HepG2 (cell line): ENCODE results near the gene SPPL3. TPM values are rescaled to one million over a fixed set of nuclear protein-coding genes. Genes with fewer than 3 reads are reported as not detected.

Experiments used
- CBFB ChIP-seq: sonication (generic); formaldehyde crosslinking; IDR thresholded peaks from 2 replicates; pipeline ENCODE4 v1.4.0; 2020; ENCODE audit warnings: missing genetic modification reagents
- SAP130 ChIP-seq: IDR thresholded peaks from 2 replicates; pipeline ENCODE4 v1.6.1; 2016; ENCODE audit warnings: low read depth
- SUZ12 ChIP-seq: fragments of 150-350 bp; IDR thresholded peaks from 2 replicates; pipeline ENCODE4 v1.6.1; 2014; ENCODE audit warnings: low read depth, low read length
- ZNF138 ChIP-seq: sonication (generic); formaldehyde crosslinking; IDR thresholded peaks from 2 replicates; pipeline ENCODE4 v1.5.0; 2020; ENCODE audit warnings: mild to moderate bottlenecking, low read depth, missing genetic modification reagents
- ZNF180 ChIP-seq: sonication (generic); formaldehyde crosslinking; IDR thresholded peaks from 2 replicates; pipeline ENCODE4 v1.4.0; 2020; ENCODE audit warnings: low read depth, missing genetic modification reagents, borderline replicate concordance
- ZNF256 ChIP-seq: sonication (generic); formaldehyde crosslinking; conservative IDR thresholded peaks from 2 replicates; pipeline ENCODE4 v1.4.0; 2020; ENCODE audit warnings: missing genetic modification reagents
- ZNF335 ChIP-seq: sonication (generic); formaldehyde crosslinking; IDR thresholded peaks from 2 replicates; pipeline ENCODE4 v1.4.0; 2020; ENCODE audit warnings: missing genetic modification reagents
- ZNF614 ChIP-seq: IDR thresholded peaks from 2 replicates; pipeline ENCODE4 v1.6.1; 2018; ENCODE audit warnings: missing biosample characterization, missing genetic modification reagents, inconsistent platforms, borderline replicate concordance
- ZNF619 ChIP-seq: sonication (generic); formaldehyde crosslinking; IDR thresholded peaks from 2 replicates; pipeline ENCODE4 v1.4.0; 2020; ENCODE audit warnings: mild to moderate bottlenecking, missing genetic modification reagents
- polyA plus RNA-seq, 8 experiments: library from polyadenylated mRNA; depleted of rRNA in 3 of 8; stranded (reverse) in 7 of 8; unstranded in 1 of 8; fragments of >200 nt; fragmentation: Illumina TruSeq in 4 of 8; extraction: Trizol in 4 of 8; gene quantifications; 2 replicates each; pipeline versions ENCODE4 v1.2.1 to v1.2.3, GENCODE V29; 2011 to 2016; ENCODE audit warnings: low read depth in 4 of 8, missing spikeins in 1 of 8, mixed read lengths in 1 of 8; ENCODE audit not compliant: insufficient read depth in 1 of 8
- total RNA-seq, 5 experiments: library from RNA; depleted of rRNA; stranded (reverse); fragments of >200 nt; fragmentation: Illumina TruSeq; extraction: Trizol; gene quantifications; 2 replicates each; pipeline ENCODE4 v1.2.3, GENCODE V29; 2016; ENCODE audit warnings: low read depth in 1 of 5
- TF ChIP-seq, protein P1 (sequence below): sonication (generic); formaldehyde crosslinking; IDR thresholded peaks from 2 replicates; pipeline ENCODE4 v1.9.0; 2022; ENCODE audit warnings: missing genetic modification reagents, mild to moderate bottlenecking, borderline replicate concordance
- TF ChIP-seq, protein P2 (sequence below): sonication (generic); formaldehyde crosslinking; IDR thresholded peaks from 2 replicates; pipeline ENCODE4 v1.4.0; 2020; ENCODE audit warnings: missing genetic modification reagents, borderline replicate concordance
- TF ChIP-seq, protein P3 (sequence below): sonication (generic); formaldehyde crosslinking; IDR thresholded peaks from 2 replicates; pipeline ENCODE4 v1.4.0; 2020; ENCODE audit warnings: low read depth, missing genetic modification reagents
- TF ChIP-seq, protein P4 (sequence below): IDR thresholded peaks from 2 replicates; pipeline ENCODE4 v1.6.1; 2016; ENCODE audit warnings: missing biosample characterization, missing genetic modification reagents, low read depth
- TF ChIP-seq, protein P5 (sequence below): sonication (generic); formaldehyde crosslinking; IDR thresholded peaks from 2 replicates; pipeline ENCODE4 v1.4.0; 2020; ENCODE audit warnings: missing genetic modification reagents, mild to moderate bottlenecking, borderline replicate concordance

The SPPL3 gene
- total and polyA plus RNA-seq, 2 of the 13 experiments (the other 11 are each of a cell fraction or from before 2014, with no cell fraction given) = 8.9 to 9.1 TPM

DNA sequence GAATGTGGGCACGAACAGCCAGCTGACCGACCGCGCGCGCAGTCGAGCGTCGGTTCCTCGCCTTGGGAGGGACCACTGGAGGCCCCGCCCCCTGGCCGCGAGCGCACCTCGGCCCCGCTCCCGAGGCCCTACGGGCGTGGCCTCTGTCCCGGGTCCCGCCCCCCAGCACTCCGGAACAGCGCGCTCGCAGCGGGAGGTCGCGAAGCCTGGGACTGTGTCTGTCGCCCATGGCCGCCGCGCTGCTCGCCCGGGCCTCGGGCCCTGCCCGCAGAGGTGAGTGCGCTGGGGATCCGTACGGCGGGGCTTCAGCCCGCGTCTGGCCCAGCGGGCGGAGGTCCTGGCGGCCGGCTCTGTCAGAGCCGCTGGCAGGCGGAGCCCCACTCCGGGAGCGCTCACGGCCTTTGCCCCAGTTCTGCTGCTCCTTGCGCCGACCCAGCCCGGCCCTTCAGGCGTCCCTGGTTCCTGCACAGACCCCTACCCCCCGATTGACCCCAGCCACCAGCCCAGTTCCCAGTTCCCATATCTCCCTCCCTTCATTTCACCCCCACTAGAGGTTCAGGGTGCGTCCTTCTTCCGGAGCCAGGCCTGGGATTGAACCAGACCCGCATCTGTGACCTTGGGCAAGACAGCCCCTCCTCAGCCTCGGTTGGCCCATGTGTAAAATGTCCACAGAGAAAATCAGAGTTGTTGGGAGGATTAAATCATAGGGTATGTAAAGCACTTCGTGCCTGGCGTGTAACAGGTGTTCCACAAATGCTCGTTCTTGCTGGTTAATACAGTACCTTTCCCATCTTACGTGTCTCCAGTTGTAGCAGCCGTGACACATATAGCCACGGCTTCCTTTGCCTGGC lies 178.3 kb downstream of the SPPL3 start, which contains the start of gene ACADS (continued):
- TF ChIP-seq, protein P1, sequence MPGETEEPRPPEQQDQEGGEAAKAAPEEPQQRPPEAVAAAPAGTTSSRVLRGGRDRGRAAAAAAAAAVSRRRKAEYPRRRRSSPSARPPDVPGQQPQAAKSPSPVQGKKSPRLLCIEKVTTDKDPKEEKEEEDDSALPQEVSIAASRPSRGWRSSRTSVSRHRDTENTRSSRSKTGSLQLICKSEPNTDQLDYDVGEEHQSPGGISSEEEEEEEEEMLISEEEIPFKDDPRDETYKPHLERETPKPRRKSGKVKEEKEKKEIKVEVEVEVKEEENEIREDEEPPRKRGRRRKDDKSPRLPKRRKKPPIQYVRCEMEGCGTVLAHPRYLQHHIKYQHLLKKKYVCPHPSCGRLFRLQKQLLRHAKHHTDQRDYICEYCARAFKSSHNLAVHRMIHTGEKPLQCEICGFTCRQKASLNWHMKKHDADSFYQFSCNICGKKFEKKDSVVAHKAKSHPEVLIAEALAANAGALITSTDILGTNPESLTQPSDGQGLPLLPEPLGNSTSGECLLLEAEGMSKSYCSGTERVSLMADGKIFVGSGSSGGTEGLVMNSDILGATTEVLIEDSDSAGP (CRISPR knock-in tag) = peak; percentile 45; the same call in 1 of the 2 replicates
- TF ChIP-seq ZNF614 (CRISPR knock-in tag) (peak; percentile 17; the same call in 1 of the 2 replicates), SAP130 (CRISPR knock-in tag) (peak; percentile 87), ZNF138 (no peak; the same call in 1 of the 2 replicates), ZNF256 (CRISPR knock-in tag) (no peak), CBFB (CRISPR knock-in tag) (peak; percentile 67; the same call in 1 of the 2 replicates), ZNF619 (no peak), ZNF180 (CRISPR knock-in tag) (no peak), ZNF335 (CRISPR knock-in tag) (no peak), SUZ12 (no peak)
- TF ChIP-seq, protein P2, sequence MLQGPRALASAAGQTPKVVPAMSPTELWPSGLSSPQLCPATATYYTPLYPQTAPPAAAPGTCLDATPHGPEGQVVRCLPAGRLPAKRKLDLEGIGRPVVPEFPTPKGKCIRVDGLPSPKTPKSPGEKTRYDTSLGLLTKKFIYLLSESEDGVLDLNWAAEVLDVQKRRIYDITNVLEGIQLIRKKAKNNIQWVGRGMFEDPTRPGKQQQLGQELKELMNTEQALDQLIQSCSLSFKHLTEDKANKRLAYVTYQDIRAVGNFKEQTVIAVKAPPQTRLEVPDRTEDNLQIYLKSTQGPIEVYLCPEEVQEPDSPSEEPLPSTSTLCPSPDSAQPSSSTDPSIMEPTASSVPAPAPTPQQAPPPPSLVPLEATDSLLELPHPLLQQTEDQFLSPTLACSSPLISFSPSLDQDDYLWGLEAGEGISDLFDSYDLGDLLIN (CRISPR knock-in tag) = no peak
- TF ChIP-seq, protein P3, sequence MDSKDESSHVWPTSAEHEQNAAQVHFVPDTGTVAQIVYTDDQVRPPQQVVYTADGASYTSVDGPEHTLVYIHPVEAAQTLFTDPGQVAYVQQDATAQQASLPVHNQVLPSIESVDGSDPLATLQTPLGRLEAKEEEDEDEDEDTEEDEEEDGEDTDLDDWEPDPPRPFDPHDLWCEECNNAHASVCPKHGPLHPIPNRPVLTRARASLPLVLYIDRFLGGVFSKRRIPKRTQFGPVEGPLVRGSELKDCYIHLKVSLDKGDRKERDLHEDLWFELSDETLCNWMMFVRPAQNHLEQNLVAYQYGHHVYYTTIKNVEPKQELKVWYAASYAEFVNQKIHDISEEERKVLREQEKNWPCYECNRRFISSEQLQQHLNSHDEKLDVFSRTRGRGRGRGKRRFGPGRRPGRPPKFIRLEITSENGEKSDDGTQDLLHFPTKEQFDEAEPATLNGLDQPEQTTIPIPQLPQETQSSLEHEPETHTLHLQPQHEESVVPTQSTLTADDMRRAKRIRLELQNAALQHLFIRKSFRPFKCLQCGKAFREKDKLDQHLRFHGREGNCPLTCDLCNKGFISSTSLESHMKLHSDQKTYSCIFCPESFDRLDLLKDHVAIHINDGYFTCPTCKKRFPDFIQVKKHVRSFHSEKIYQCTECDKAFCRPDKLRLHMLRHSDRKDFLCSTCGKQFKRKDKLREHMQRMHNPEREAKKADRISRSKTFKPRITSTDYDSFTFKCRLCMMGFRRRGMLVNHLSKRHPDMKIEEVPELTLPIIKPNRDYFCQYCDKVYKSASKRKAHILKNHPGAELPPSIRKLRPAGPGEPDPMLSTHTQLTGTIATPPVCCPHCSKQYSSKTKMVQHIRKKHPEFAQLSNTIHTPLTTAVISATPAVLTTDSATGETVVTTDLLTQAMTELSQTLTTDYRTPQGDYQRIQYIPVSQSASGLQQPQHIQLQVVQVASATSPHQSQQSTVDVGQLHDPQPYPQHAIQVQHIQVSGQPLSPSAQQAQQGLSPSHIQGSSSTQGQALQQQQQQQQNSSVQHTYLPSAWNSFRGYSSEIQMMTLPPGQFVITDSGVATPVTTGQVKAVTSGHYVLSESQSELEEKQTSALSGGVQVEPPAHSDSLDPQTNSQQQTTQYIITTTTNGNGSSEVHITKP (CRISPR knock-in tag) = peak; percentile 19; the same call in 1 of the 2 replicates
- TF ChIP-seq, protein P4, sequence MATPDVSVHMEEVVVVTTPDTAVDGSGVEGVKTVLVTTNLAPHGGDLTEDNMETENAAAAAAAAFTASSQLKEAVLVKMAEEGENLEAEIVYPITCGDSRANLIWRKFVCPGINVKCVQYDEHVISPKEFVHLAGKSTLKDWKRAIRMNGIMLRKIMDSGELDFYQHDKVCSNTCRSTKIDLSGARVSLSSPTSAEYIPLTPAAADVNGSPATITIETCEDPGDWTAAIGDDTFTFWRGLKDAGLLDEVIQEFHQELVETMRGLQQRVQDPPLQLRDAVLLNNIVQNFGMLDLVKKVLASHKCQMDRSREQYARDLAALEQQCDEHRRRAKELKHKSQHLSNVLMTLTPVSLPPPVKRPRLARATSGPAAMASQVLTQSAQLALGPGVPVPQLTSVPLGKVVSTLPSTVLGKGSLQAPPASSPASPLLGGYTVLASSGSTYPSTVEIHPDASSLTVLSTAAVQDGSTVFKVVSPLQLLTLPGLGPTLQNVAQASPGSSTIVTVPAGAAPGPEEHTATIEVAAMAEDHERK = no peak
- TF ChIP-seq, protein P5, sequence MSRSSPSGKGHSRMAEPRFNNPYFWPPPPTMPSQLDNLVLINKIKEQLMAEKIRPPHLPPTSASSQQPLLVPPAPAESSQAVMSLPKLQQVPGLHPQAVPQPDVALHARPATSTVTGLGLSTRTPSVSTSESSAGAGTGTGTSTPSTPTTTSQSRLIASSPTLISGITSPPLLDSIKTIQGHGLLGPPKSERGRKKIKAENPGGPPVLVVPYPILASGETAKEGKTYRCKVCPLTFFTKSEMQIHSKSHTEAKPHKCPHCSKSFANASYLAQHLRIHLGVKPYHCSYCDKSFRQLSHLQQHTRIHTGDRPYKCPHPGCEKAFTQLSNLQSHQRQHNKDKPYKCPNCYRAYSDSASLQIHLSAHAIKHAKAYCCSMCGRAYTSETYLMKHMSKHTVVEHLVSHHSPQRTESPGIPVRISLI (CRISPR knock-in tag) = no peak
